ENCODE data around the gene GLYR1.

GRCh38 chr16:4799171-4799855, 47.8 kb downstream of the GLYR1 start:
- TF ChIP-seq CTCF (IDR thresholded peaks at IDR 0.05): no peak
- no peak for TF ChIP-seq POLR2A (IDR thresholded peaks at IDR 0.05; ENCODE audit: low read depth)

Data from esophagus muscularis mucosa (tissue), 3 donors.